HG03439 (cell line): ENCODE data around the gene PUM2.

Source experiments
- ATAC-seq: cut with Tn5 transposase; IDR thresholded peaks from one replicate; pipeline ENCODE4 v1.9.1; 2021; ENCODE audit warnings: mild to moderate bottlenecking, moderate library complexity; ENCODE audit not compliant: unreplicated experiment

PUM2 gene

DNA sequence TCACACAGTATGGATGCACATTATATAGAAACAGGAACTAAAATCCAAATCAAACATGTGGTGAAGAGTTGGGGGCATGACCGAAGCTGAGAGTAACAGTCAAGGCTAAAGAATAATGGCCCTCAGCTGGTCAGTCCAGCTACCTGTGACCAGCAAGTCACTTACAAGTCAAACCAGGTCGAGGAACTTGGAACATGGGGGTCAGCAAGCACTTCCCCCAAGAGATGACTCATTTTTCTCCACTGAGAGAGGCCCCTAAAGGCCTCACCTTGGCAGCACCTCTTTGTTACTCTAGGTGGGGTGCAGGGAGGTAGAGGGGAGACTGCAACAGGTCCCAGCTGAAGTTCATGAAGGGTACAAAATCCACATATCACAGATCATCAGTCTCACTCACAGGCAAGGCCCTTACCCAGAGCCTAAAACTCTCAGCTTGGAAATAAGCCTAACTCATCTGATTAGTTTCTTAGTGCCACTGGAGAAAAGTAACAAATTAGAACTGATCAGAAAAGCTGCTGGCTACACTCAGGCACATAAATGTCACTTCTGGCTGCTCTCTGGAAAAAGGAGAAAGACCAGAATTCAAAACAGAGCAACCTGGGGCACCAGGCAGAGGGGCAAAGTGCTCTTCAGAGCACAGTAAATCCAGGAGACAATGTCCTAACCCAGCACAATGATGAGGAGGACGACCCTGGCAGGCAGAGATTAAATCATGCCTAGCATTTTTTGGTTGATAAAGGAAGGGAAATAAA, 129.7 kb downstream of the PUM2 start:
- no peak for ATAC-seq

DNA sequence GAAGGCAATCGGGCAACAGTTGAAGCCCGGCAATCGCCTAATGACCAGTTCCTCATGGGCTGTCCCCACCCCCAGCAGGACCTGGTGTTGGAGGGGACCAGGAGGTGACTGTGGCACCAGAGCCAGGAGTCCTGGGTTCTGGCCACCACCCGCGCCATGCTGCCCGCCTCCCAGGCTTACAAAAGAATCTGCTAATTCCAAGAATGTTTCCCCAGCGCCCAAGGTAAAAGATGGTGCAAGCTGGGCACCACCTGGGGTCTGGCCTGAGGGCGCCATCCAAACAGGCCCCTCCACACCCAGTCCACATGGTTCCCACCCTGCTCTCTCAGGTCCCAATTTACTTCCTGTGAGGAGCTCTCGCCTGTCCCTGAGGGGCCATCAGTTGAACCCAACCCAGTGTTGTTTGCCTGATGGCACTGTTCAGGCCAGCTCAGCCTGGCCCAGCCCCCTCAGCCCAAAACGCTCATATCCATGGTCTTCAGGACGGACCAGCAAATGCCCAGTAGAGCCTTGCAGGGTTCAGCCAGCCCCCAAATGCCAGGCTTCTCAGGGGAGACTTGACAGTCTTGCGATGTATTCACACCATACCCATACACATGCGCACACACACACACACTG, 130.8 kb downstream of the PUM2 start:
- ATAC-seq = no peak

GRCh38 chr2:20218331-20219320, 132.0 kb downstream of the PUM2 start:
- ATAC-seq = no peak

DNA sequence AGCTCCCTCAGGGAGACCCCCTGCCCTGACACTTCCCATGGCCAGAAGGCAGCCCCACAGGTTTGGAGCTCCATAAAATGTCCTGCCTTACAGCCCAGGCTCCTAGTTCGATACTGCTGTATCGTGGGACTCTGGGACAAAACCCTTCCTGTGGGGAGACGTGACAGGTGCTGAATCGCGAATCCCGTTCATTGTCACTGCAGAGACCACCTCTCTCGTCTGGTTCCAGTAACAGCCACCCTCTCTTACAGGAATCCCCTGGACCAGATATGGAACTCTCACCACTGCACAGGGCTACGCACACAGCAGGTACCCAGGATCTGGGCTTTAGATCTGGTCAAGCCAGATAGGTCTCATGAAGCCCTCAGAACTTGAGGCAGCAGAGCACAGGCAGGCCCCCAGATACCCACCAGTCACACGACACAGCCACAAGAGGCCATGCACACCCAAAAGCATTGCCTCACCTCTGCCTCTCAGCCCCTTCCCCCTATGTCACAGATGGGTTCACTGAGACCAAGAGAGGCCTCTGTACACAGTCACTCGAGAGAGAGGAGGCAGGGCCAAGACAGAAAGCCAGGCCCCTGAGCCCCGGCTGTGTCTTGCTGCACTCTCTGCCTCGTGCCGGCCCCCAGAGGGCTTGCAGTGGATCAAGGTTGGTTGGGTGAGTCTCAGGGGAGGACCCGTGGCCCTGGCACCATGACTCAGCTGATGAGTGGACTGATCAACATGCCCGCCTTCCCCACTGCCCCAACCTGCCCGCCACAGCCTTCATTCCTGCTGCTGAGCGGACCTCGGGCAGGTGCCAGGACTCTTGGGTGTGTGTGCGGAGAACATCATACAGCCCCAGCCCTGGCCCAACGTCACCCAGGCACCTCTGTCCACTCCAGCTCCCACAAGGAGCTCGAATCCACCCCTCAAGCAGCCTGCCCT, 133.3 kb downstream of the PUM2 start:
- ATAC-seq = no peak

- no peak for ATAC-seq
Observed at GRCh38 chr2:20216130-20217025, 134.3 kb downstream of the PUM2 start.

DNA sequence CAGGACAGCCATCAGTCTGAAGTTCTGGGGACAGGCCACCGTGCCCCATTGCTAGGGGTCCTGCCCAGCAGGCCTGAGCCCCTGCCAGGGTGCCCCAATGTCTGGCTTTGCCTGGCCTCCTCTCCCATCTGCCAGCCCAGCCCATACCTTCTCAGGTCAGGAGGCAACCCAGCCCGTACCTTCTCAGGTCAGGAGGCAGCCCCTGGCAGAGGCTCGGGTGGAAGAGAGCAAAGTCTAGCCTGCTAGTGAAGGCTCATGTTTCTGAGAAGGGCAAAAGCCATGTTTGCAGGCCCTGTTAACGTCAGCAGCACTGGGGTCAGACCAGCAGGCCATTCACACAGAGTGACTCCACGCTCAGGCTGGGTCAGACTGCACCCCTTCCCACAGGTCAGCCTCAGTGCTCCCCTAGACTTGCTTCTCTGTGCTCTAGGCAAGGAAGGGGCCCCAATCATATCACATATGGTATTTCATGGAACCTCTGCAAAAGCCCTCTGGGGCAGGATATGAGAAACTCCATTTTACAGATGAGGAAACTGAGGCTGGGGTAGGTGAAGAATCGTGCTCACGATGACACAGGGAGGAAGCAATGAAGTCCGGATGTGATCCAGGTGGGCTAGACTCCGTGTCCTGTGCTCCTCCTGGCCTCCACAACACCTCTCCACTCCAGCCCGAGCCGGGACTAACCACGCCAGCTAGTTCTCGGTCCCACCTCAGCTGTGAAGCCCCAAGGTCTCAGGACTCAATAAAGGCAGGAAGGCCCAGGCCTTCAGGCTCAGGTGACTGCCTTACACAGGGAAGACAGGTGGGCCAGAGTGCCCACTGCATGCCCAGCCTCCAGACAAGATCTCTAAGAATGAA, 135.2 kb downstream of the PUM2 start:
- ATAC-seq = no peak

DNA sequence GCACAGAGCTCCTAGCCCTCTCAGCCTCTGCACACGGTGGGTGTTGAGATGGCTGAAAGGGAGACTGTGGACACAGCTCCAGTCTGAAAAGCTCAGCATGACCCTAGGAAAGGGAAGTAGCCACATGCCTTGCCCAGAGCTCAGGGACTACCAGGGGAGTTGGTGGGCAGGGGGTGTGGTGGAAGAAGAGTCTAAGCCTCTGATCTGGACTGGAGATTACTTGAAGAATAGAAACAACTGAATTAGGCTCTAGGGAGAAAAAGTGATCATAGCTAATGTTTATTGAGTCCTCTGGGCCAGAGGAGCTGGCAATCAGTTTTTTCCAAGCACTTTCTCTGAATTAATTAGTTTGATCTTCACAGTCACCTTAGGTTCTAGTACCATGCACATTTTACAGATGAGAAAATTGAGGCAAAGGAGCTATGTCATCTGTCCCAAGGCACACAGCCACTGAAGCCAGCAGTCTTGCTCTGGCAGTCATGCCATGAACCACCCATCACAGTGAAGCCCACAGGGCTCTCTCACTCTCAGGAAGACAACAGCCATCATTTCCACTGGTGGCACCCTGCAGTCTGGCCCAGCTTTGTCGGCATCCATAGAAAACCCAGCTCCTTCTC, 136.0 kb downstream of the PUM2 start:
- no peak for ATAC-seq

DNA sequence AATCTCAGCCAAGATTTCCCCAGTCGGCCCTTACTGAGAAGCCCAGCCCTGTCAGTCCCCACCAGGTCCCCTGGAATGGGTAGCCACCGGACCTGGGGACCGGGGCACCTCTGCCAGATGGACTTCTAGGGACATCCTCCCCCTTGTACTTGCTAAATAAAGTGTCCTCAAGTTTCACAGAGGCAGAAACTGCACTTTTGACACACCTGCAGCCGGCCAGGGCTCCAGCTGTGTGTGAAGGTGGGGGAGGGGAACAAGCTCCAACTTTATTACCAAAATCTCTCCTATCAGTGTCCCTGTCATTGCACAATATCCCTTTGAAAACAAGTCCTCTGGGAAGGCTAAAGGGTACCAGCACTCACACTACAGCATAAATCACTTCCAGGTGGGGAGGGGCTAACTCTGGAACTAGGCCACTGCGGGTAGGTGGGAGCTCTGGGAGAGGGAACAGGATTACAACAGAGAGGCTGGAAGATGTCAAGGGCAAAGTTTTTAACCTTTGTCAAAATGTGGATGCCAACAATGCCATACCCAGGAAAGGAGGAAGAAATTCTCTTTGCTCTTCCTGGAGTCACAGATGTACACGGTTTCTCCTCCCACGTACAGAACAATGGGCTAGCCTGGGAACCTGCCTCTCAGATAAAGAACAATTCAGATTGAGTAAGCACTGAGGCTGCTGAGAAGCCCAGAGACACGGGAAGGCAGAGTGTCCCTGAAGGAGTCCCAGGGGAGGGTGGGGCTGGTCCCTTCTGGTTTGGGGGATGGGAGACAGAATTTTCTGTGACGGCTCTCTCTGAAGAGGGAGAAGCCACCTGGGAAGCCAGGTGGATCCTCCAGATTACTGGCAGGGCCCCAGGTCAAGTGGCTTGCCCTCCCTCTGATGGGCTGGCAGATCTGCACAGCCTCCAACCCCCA, 136.7 kb downstream of the PUM2 start:
- no peak for ATAC-seq

GRCh38 chr2:20212871-20213503, 137.7 kb downstream of the PUM2 start:
- ATAC-seq = no peak

GRCh38 chr2:20212459-20212870, 138.2 kb downstream of the PUM2 start:
- ATAC-seq = no peak

DNA sequence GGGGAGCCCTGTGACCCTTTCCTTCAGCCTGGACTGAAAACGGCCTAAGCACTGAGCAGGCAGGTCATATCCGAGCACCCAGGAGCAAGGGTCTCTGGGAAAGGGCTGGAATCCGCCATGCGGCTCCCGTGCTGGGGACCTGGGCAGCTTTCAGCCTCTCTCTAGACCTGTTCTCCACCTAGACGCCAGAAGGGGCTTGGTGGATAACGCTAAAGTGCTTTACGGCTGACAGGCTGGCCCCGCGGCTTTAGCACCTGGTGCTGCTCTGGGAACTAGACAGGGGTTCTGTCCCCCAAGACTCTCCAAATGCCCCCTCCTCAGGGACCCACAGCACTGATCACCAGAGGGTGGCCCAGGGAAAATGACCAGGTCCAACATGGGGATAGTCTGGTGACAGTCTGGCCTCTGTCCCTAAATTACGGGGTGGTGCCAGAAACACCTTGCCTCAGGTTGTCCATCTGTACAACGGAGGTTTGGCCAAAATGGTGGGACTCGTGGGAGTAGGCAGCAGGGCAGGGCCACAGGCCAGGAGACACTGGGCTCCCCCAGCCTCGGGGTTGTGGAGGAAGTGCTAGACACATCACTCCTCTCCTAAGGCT, 138.7 kb downstream of the PUM2 start:
- ATAC-seq = no peak

GRCh38 chr2:20211420-20211819, 139.2 kb downstream of the PUM2 start:
- no peak for ATAC-seq

GRCh38 chr2:20210462-20210861, 140.2 kb downstream of the PUM2 start:
- ATAC-seq = no peak

- no peak for ATAC-seq
Observed at GRCh38 chr2:20209373-20210109, 141.1 kb downstream of the PUM2 start.

GRCh38 chr2:20208476-20208859, 142.2 kb downstream of the PUM2 start:
- no peak for ATAC-seq
